IMR-90 (cell line): Measurements from ENCODE around the gene MALRD1. TPM values are rescaled to one million over a fixed set of nuclear protein-coding genes. Genes with fewer than 3 reads are reported as not detected.

Experiments
- ATAC-seq: fragments of 200-7000 bp; cut with Tn5 transposase; 2 replicates; pipeline ENCODE4 v1.9.1; 2020; ENCODE audit warnings: low read depth, mild to moderate bottlenecking, moderate library complexity
- BruUV-seq: library from RNA; stranded (reverse); fragments of 400-500 nt; replicated peaks from 2 replicates; lab custom pipeline; 2021; lab: Mats Ljungman, UMichigan
- CTCF ChIA-PET: fragments of 300-600 bp; formaldehyde crosslinking; extraction: SDS; loops from one replicate; lab custom pipeline; 2021; ENCODE audit warnings: antibody characterized with exemption; lab: Yijun Ruan, JAX
- POLR2A ChIA-PET: fragments of 300-600 bp; sonication (Branson Sonifier 250); formaldehyde crosslinking; loops from one replicate; lab custom pipeline; 2022; ENCODE audit warnings: antibody characterized with exemption; ENCODE audit not compliant: unreplicated experiment; lab: Charles Lee
- DNase-seq: peaks from one replicate; pipeline ENCODE4 v3.0.0; 2013
- H2AFZ ChIP-seq: replicated peaks from 2 replicates; pipeline ENCODE3; 2013; ENCODE audit warnings: low read length, mild to moderate bottlenecking; ENCODE audit not compliant: poor library complexity
- H2AK5ac ChIP-seq: 2 replicates; pipeline ENCODE4 v1.6.1; 2013; ENCODE audit warnings: low read depth, low read length, inconsistent platforms
- H2AK9ac ChIP-seq: replicated peaks from 2 replicates; pipeline ENCODE3; 2013; ENCODE audit warnings: mild to moderate bottlenecking, low read depth, low read length, moderate library complexity; ENCODE audit not compliant: poor library complexity
- H2BK120ac ChIP-seq: 2 replicates; pipeline ENCODE4 v1.6.1; 2013; ENCODE audit warnings: low read depth, low read length, inconsistent platforms
- H2BK15ac ChIP-seq: 3 replicates; pipeline ENCODE4 v1.6.1; 2013; ENCODE audit warnings: low read depth, low read length, inconsistent platforms
- H2BK20ac ChIP-seq: 2 replicates; pipeline ENCODE4 v1.6.1; 2013; ENCODE audit warnings: low read depth, mild to moderate bottlenecking, inconsistent platforms, low read length, moderate library complexity
- H2BK5ac ChIP-seq: 2 replicates; pipeline ENCODE4 v1.6.1; 2013; ENCODE audit warnings: mild to moderate bottlenecking, low read depth, low read length, inconsistent platforms; ENCODE audit not compliant: poor library complexity, severe bottlenecking
- H3K14ac ChIP-seq: replicated peaks from 2 replicates; pipeline ENCODE4 v1.6.1; 2013; ENCODE audit warnings: low read depth, low read length, inconsistent platforms
- H3K18ac ChIP-seq: 2 replicates; pipeline ENCODE4 v1.6.1; 2013; ENCODE audit warnings: low read depth, low read length, control low read depth
- H3K23ac ChIP-seq: 2 replicates; pipeline ENCODE4 v1.6.1; 2013; ENCODE audit warnings: low read depth, low read length, inconsistent platforms
- H3K27ac ChIP-seq: 2 replicates; pipeline ENCODE4 v1.5.1; 2013; ENCODE audit warnings: mild to moderate bottlenecking, control low read depth, low read length; ENCODE audit not compliant: insufficient read depth
- H3K27me3 ChIP-seq: 2 replicates; pipeline ENCODE4 v1.6.1; 2013; ENCODE audit warnings: low read length; ENCODE audit not compliant: control insufficient read depth, insufficient read depth
- H3K36me3 ChIP-seq: 2 replicates; pipeline ENCODE4 v1.6.1; 2013; ENCODE audit warnings: low read length, mixed read lengths; ENCODE audit not compliant: control insufficient read depth, insufficient read depth
- H3K4ac ChIP-seq: 2 replicates; pipeline ENCODE4 v1.6.1; 2013; ENCODE audit warnings: low read depth, low read length, inconsistent platforms
- H3K4me1 ChIP-seq: 2 replicates; pipeline ENCODE4 v1.6.1; 2013; ENCODE audit warnings: low read length, mixed read lengths; ENCODE audit not compliant: control insufficient read depth, insufficient read depth
- H3K4me2 ChIP-seq: 2 replicates; pipeline ENCODE4 v1.6.1; 2013; ENCODE audit warnings: low read depth, mild to moderate bottlenecking, control low read depth, low read length, moderate library complexity
- H3K4me3 ChIP-seq: 2 replicates; pipeline ENCODE4 v1.5.1; 2013; ENCODE audit warnings: low read depth, mild to moderate bottlenecking, control low read depth, low read length, moderate library complexity; ENCODE audit not compliant: insufficient read depth
- H3K56ac ChIP-seq: 2 replicates; pipeline ENCODE4 v1.6.1; 2013; ENCODE audit warnings: low read length, inconsistent platforms; ENCODE audit not compliant: insufficient read depth; ENCODE audit errors: extremely low read depth
- H3K79me1 ChIP-seq, 2 experiments: 2 replicates each; pipeline ENCODE4 v1.6.1; 2013; ENCODE audit warnings: low read length in 2 of 2, inconsistent platforms in 1 of 2, low read depth in 1 of 2
- H3K9ac ChIP-seq: 2 replicates; pipeline ENCODE4 v1.6.1; 2013; ENCODE audit warnings: low read depth, low read length, control low read depth
- H3K9me1 ChIP-seq: 2 replicates; pipeline ENCODE4 v1.6.1; 2013; ENCODE audit warnings: low read length, inconsistent platforms; ENCODE audit not compliant: insufficient read depth
- H3K9me3 ChIP-seq: 2 replicates; pipeline ENCODE4 v1.6.1; 2013; ENCODE audit warnings: low read length; ENCODE audit not compliant: control insufficient read depth, insufficient read depth
- H4K20me1 ChIP-seq: 2 replicates; pipeline ENCODE4 v1.6.1; 2013; ENCODE audit warnings: low read length, inconsistent platforms; ENCODE audit not compliant: insufficient read depth
- H4K5ac ChIP-seq: 2 replicates; pipeline ENCODE4 v1.6.1; 2013; ENCODE audit warnings: mild to moderate bottlenecking, low read depth, low read length, control low read depth
- H4K8ac ChIP-seq, 2 experiments: 2 replicates each; pipeline ENCODE4 v1.6.1; 2013; ENCODE audit warnings: low read depth in 2 of 2, low read length in 2 of 2, control low read depth in 1 of 2, inconsistent platforms in 1 of 2
- H4K91ac ChIP-seq: 2 replicates; pipeline ENCODE4 v1.6.1; 2013; ENCODE audit warnings: low read depth, low read length, inconsistent platforms; ENCODE audit not compliant: insufficient read depth
- BHLHE40 ChIP-seq: fragments of 150-350 bp; IDR thresholded peaks from 2 replicates; pipeline ENCODE4 v1.6.1; 2016; ENCODE audit warnings: mild to moderate bottlenecking, low read depth, low read length
- CEBPB ChIP-seq: IDR thresholded peaks from 2 replicates; pipeline ENCODE4 v1.6.1; 2012; ENCODE audit warnings: low read depth, low read length, improper control_type of control experiment
- CHD1 ChIP-seq: IDR thresholded peaks from 2 replicates; pipeline ENCODE4 v1.6.1; 2012; ENCODE audit warnings: low read depth, low read length, improper control_type of control experiment
- ELK1 ChIP-seq: fragments of 150-350 bp; IDR thresholded peaks from 2 replicates; pipeline ENCODE4 v1.6.1; 2016; ENCODE audit warnings: low read depth, mild to moderate bottlenecking, low read length, moderate library complexity, borderline replicate concordance
- FOS ChIP-seq: fragments of 150-350 bp; IDR thresholded peaks from 2 replicates; pipeline ENCODE4 v1.6.1; 2016; ENCODE audit warnings: low read depth, low read length
- MAFK ChIP-seq: IDR thresholded peaks from 2 replicates; pipeline ENCODE4 v1.6.1; 2012; ENCODE audit warnings: low read depth, low read length, improper control_type of control experiment
- MAZ ChIP-seq: IDR thresholded peaks from 2 replicates; pipeline ENCODE4 v1.6.1; 2012; ENCODE audit warnings: low read depth, mild to moderate bottlenecking, low read length, improper control_type of control experiment, moderate library complexity, borderline replicate concordance
- MXI1 ChIP-seq: IDR thresholded peaks from 2 replicates; pipeline ENCODE4 v1.6.1; 2012; ENCODE audit warnings: low read depth, mild to moderate bottlenecking, low read length, moderate library complexity, borderline replicate concordance
- NFE2L2 ChIP-seq: fragments of 150-350 bp; IDR thresholded peaks from 2 replicates; pipeline ENCODE4 v1.6.1; 2016; ENCODE audit warnings: low read depth, mild to moderate bottlenecking, low read length
- RAD21 ChIP-seq: IDR thresholded peaks from 2 replicates; pipeline ENCODE4 v1.6.1; 2012; ENCODE audit warnings: low read length, improper control_type of control experiment
- RCOR1 ChIP-seq: IDR thresholded peaks from 2 replicates; pipeline ENCODE4 v1.6.1; 2012; ENCODE audit warnings: mild to moderate bottlenecking, low read length, improper control_type of control experiment; ENCODE audit not compliant: insufficient replicate concordance
- RFX5 ChIP-seq: IDR thresholded peaks from 2 replicates; pipeline ENCODE4 v1.8.0; 2012; ENCODE audit warnings: low read depth, mild to moderate bottlenecking, low read length, moderate library complexity
- SMC3 ChIP-seq: fragments of 150-350 bp; IDR thresholded peaks from 2 replicates; pipeline ENCODE4 v1.6.1; 2016; ENCODE audit warnings: low read depth, mild to moderate bottlenecking, antibody characterized with exemption, low read length, moderate library complexity
- USF2 ChIP-seq: fragments of 150-350 bp; IDR thresholded peaks from 2 replicates; pipeline ENCODE4 v1.6.1; 2017; ENCODE audit warnings: mild to moderate bottlenecking, antibody characterized with exemption, low read length, low read depth
- WGBS, 2 experiments: methylation state at CpG; one replicate each; pipeline versions ENCODE4 v1.1.5 to v1.1.7; 2013; ENCODE audit warnings: missing lambda C conversion rate in 2 of 2; ENCODE audit not compliant: insufficient read length in 1 of 2; ENCODE audit errors: extremely low coverage in 2 of 2; 5-methylcytosine and 5-hydroxymethylcytosine counted together
- dilution Hi-C: fragments of 300-500 bp; cut with HindIII; formaldehyde crosslinking; loops from one replicate; pipeline ENCODE4 v1.14.3; 2018; ENCODE audit warnings: low sequenced_read_pairs; ENCODE audit not compliant: unreplicated experiment
- in situ Hi-C: fragments of 300-500 bp; cut with MboI; formaldehyde crosslinking; loops from 3 replicates; pipeline ENCODE4 v1.14.3; 2019; ENCODE audit warnings: low sequenced_read_pairs, inconsistent platforms, mixed read lengths
- intact Hi-C: fragments of 100-400 bp; cut with micrococcal nuclease; formaldehyde crosslinking; loops from 2 replicates; pipeline ENCODE4 v1.10.0; 2022
- polyA plus RNA-seq, 3 experiments: library from polyadenylated mRNA; depleted of rRNA; stranded (reverse); fragments of >200 nt; gene quantifications; 2 replicates each; pipeline ENCODE4 v1.2.3, GENCODE V29; 2012; ENCODE audit warnings: low replicate concordance in 1 of 3
- total RNA-seq: library from RNA; depleted of rRNA; stranded (reverse); fragments of >200 nt; gene quantifications from 2 replicates; pipeline ENCODE4 v1.2.3, GENCODE V29; 2012
- TF ChIP-seq, protein P1 (sequence below): conservative IDR thresholded peaks from 2 replicates; pipeline ENCODE4 v1.5.1; 2012; ENCODE audit warnings: mild to moderate bottlenecking, low read depth, low read length, improper control_type of control experiment

The MALRD1 gene
- total and polyA plus RNA-seq, 2 of the 4 experiments (the other 2 are of a cell fraction), result 0.34 to 1.1 TPM

- intact Hi-C loops (loop anchor here (10.0 kb wide), 1 partner anchor 303 kb away; no protein-coding TSS in a partner anchor), in situ Hi-C loops (no loop called here), dilution Hi-C loops (no loop called here)
- H3K27ac ChIP-seq, result no peak overlapping the region
- no peak overlapping the region for H3K18ac ChIP-seq
- ChIA-PET POLR2A (no interaction called here), CTCF (no interaction called here)
- DNase-seq, result no peak
- no peak overlapping the region for H4K5ac ChIP-seq
- H2AK9ac ChIP-seq, result no peak overlapping the region
- H3K4me1 ChIP-seq, result no peaks in the 10 kb centered on the region; the same call in 1 of the 2 replicates
- H2BK15ac ChIP-seq, result no peak overlapping the region
- H3K14ac ChIP-seq, result no peak overlapping the region
- ATAC-seq, result no peak
- H3K4me2 ChIP-seq, result no peak overlapping the region
- no peaks in the 10 kb centered on the region for H3K79me1 ChIP-seq
- no peak overlapping the region for H3K56ac ChIP-seq
- H3K36me3 ChIP-seq, result no peaks in the 10 kb centered on the region
- peaks cover 2% of the 10 kb centered on the region; the same call in 1 of the 2 replicates for H3K9me3 ChIP-seq
- H3K9me1 ChIP-seq, result no peaks in the 10 kb centered on the region
- H3K4me3 ChIP-seq, result no peak overlapping the region
- H3K23ac ChIP-seq, result no peak overlapping the region
- no peaks in the 10 kb centered on the region for H4K20me1 ChIP-seq
- no peak overlapping the region for H3K4ac ChIP-seq
- H2AK5ac ChIP-seq, result no peak overlapping the region
- H3K9ac ChIP-seq, result no peak overlapping the region
- H2BK120ac ChIP-seq, result no peak overlapping the region
- no peak overlapping the region for H2AFZ ChIP-seq
- 100% methylated on average over 3 of the region's 7 CpGs; no CpG with 5 or more reads in 1 of the 2 experiments for WGBS, 2 experiments
- no TSS peak for BruUV-seq
- no peak overlapping the region for H2BK5ac ChIP-seq
- no peak overlapping the region for H4K91ac ChIP-seq
- no peak overlapping the region for H2BK20ac ChIP-seq
- H4K8ac ChIP-seq, result no peak overlapping the region
- H3K27me3 ChIP-seq, result no peaks in the 10 kb centered on the region
- no peak for TF ChIP-seq RCOR1
- no peak for TF ChIP-seq CHD1
- no peak for TF ChIP-seq FOS
- TF ChIP-seq CEBPB, result no peak
- TF ChIP-seq NFE2L2, result no peak
- TF ChIP-seq RFX5, result no peak
- TF ChIP-seq MAZ, result no peak
- TF ChIP-seq, protein P1, sequence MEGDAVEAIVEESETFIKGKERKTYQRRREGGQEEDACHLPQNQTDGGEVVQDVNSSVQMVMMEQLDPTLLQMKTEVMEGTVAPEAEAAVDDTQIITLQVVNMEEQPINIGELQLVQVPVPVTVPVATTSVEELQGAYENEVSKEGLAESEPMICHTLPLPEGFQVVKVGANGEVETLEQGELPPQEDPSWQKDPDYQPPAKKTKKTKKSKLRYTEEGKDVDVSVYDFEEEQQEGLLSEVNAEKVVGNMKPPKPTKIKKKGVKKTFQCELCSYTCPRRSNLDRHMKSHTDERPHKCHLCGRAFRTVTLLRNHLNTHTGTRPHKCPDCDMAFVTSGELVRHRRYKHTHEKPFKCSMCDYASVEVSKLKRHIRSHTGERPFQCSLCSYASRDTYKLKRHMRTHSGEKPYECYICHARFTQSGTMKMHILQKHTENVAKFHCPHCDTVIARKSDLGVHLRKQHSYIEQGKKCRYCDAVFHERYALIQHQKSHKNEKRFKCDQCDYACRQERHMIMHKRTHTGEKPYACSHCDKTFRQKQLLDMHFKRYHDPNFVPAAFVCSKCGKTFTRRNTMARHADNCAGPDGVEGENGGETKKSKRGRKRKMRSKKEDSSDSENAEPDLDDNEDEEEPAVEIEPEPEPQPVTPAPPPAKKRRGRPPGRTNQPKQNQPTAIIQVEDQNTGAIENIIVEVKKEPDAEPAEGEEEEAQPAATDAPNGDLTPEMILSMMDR, result no peak
- TF ChIP-seq USF2, result no peak
- no peak for TF ChIP-seq MXI1
- no peak for TF ChIP-seq BHLHE40
- TF ChIP-seq RAD21, result no peak
- TF ChIP-seq MAFK, result no peak
- TF ChIP-seq ELK1, result no peak
- TF ChIP-seq SMC3, result no peak
Measured at GRCh38 chr10:19017116-19017890, 31.3 kb upstream of the MALRD1 start.
